Mesenchymal stem cell (in vitro differentiated cells and primary cell): Measurements from ENCODE around the gene CFHR1.

Source experiments
- DNase-seq: peaks from one replicate; pipeline ENCODE4 v3.0.0-alpha.2; 2013
- H2AFZ ChIP-seq: one replicate; pipeline ENCODE4 v1.6.1; 2013; ENCODE audit warnings: low read depth, mild to moderate bottlenecking, control low read depth, inconsistent platforms, low read length, moderate library complexity
- H2AK5ac ChIP-seq: 2 replicates; pipeline ENCODE4 v1.6.1; 2013; ENCODE audit warnings: low read length, moderate library complexity, mild to moderate bottlenecking, inconsistent platforms; ENCODE audit not compliant: severe bottlenecking
- H2BK120ac ChIP-seq: one replicate; pipeline ENCODE4 v1.6.1; 2013; ENCODE audit warnings: low read depth, mild to moderate bottlenecking, inconsistent platforms, low read length, moderate library complexity
- H2BK12ac ChIP-seq, 2 experiments: one replicate each; pipeline ENCODE4 v1.6.1; 2013; ENCODE audit warnings: inconsistent platforms in 2 of 2, low read length in 2 of 2, mild to moderate bottlenecking in 2 of 2, moderate library complexity in 2 of 2, control low read depth in 1 of 2
- H2BK15ac ChIP-seq: one replicate; pipeline ENCODE4 v1.6.1; 2013; ENCODE audit warnings: mild to moderate bottlenecking, low read depth, inconsistent platforms; ENCODE audit not compliant: poor library complexity, severe bottlenecking
- H2BK5ac ChIP-seq: 2 replicates; pipeline ENCODE4 v1.6.1; 2013; ENCODE audit warnings: low read depth, mild to moderate bottlenecking, low read length, control low read depth, inconsistent platforms; ENCODE audit not compliant: poor library complexity, severe bottlenecking
- H3K14ac ChIP-seq, 2 experiments: one replicate each; pipeline ENCODE4 v1.6.1; 2013; ENCODE audit warnings: inconsistent platforms in 2 of 2, low read length in 2 of 2, control low read depth in 1 of 2, mild to moderate bottlenecking in 1 of 2, moderate library complexity in 1 of 2
- H3K18ac ChIP-seq, 2 experiments: one replicate each; pipeline ENCODE4 v1.6.1; 2013; ENCODE audit warnings: inconsistent platforms in 2 of 2, low read length in 2 of 2, control low read depth in 1 of 2, low read depth in 1 of 2, mild to moderate bottlenecking in 1 of 2
- H3K23ac ChIP-seq, 2 experiments: one replicate each; pipeline ENCODE4 v1.6.1; 2013; ENCODE audit warnings: inconsistent platforms in 2 of 2, low read length in 2 of 2, mild to moderate bottlenecking in 2 of 2, moderate library complexity in 2 of 2, control low read depth in 1 of 2
- H3K27ac ChIP-seq: 2 replicates; pipeline ENCODE4 v1.5.1; 2013; ENCODE audit warnings: mild to moderate bottlenecking, moderate library complexity, low read length, control low read depth, inconsistent platforms; ENCODE audit not compliant: poor library complexity, severe bottlenecking
- H3K27me3 ChIP-seq, 2 experiments: 2 replicates each; pipeline versions ENCODE4 v1.6.1 to v1.7.0; 2013; ENCODE audit warnings: low read length in 2 of 2, mild to moderate bottlenecking in 2 of 2, moderate library complexity in 2 of 2, control low read depth in 1 of 2, inconsistent platforms in 1 of 2; ENCODE audit not compliant: control insufficient read depth in 1 of 2, insufficient read depth in 1 of 2
- H3K36me3 ChIP-seq, 2 experiments: 2 replicates each; pipeline versions ENCODE4 v1.6.1 to v1.7.0; 2013; ENCODE audit warnings: low read length in 2 of 2, control low read depth in 1 of 2, inconsistent platforms in 1 of 2, low read depth in 1 of 2, mild to moderate bottlenecking in 1 of 2; ENCODE audit not compliant: insufficient read depth in 2 of 2, control insufficient read depth in 1 of 2
- H3K4ac ChIP-seq, 2 experiments: one replicate each; pipeline ENCODE4 v1.6.1; 2013; ENCODE audit warnings: inconsistent platforms in 2 of 2, low read length in 2 of 2, mild to moderate bottlenecking in 2 of 2, moderate library complexity in 2 of 2, control low read depth in 1 of 2, low read depth in 1 of 2
- H3K4me1 ChIP-seq: 2 replicates; pipeline ENCODE4 v1.6.1; 2013; ENCODE audit warnings: low read depth, low read length, control low read depth; ENCODE audit not compliant: control insufficient read depth, insufficient read depth
- H3K4me2 ChIP-seq: 2 replicates; pipeline ENCODE4 v1.6.1; 2013; ENCODE audit warnings: low read length, mild to moderate bottlenecking, inconsistent platforms; ENCODE audit not compliant: poor library complexity, severe bottlenecking
- H3K4me3 ChIP-seq, 2 experiments: 2 replicates each; pipeline versions ENCODE4 v1.5.1 to v1.7.0; 2013; ENCODE audit warnings: low read length in 2 of 2, mild to moderate bottlenecking in 2 of 2, control low read depth in 1 of 2, low read depth in 1 of 2; ENCODE audit not compliant: insufficient read depth in 1 of 2
- H3K79me1 ChIP-seq: replicated peaks from 2 replicates; pipeline ENCODE4 v1.6.1; 2013; ENCODE audit warnings: mild to moderate bottlenecking, control low read depth, low read length, inconsistent platforms; ENCODE audit not compliant: poor library complexity, severe bottlenecking
- H3K9ac ChIP-seq: 2 replicates; pipeline ENCODE4 v1.7.0; 2013; ENCODE audit warnings: mild to moderate bottlenecking, low read length, moderate library complexity
- H3K9me3 ChIP-seq: 2 replicates; pipeline ENCODE4 v1.7.0; 2013; ENCODE audit warnings: mild to moderate bottlenecking, low read length; ENCODE audit not compliant: control insufficient read depth
- H4K8ac ChIP-seq: one replicate; pipeline ENCODE4 v1.6.1; 2013; ENCODE audit warnings: inconsistent platforms, mild to moderate bottlenecking, low read length, moderate library complexity
- H4K91ac ChIP-seq: one replicate; pipeline ENCODE4 v1.6.1; 2013; ENCODE audit warnings: mild to moderate bottlenecking, low read length, inconsistent platforms
- WGBS: methylation state at CpG from one replicate; pipeline ENCODE4 v1.1.7; 2013; ENCODE audit warnings: mixed read lengths; 5-methylcytosine and 5-hydroxymethylcytosine counted together

The CFHR1 gene

GRCh38 chr1:196857188-196857587, 37.7 kb downstream of the CFHR1 start:
- Histone ChIP-seq H3K9ac (no peak overlapping the region), H3K18ac (no peak overlapping the region), H2BK15ac (no peak overlapping the region), H2BK120ac (no peak overlapping the region), H3K4me1 (no peaks in the 10 kb centered on the region), H3K9me3 (no peaks in the 10 kb centered on the region), H4K91ac (no peak overlapping the region), H3K4ac (no peak overlapping the region), H3K23ac (no peak overlapping the region), H3K4me2 (no peak overlapping the region), H2AFZ (no peak overlapping the region), H3K27ac (no peak overlapping the region), H2BK5ac (no peak overlapping the region), H3K79me1 (no peaks in the 10 kb centered on the region), H2AK5ac (no peak overlapping the region), H3K4me3 (no peak overlapping the region), H3K14ac (no peak overlapping the region), H3K36me3 (no peaks in the 10 kb centered on the region), H4K8ac (no peak overlapping the region), H3K27me3 (no peaks in the 10 kb centered on the region), H2BK12ac (no peak overlapping the region)
- no peak for DNase-seq
- no CpG with 5 or more reads among the region's 2 CpGs for WGBS

GRCh38 chr1:196858811-196859210, 39.3 kb downstream of the CFHR1 start:
- Histone ChIP-seq H2BK120ac (no peak overlapping the region), H3K9me3 (no peaks in the 10 kb centered on the region), H3K79me1 (no peaks in the 10 kb centered on the region), H3K27ac (no peak overlapping the region), H2BK12ac (no peak overlapping the region), H3K4ac (no peak overlapping the region), H3K4me3 (no peak overlapping the region), H2BK5ac (no peak overlapping the region), H3K4me1 (no peaks in the 10 kb centered on the region), H3K23ac (no peak overlapping the region), H3K36me3 (no peaks in the 10 kb centered on the region), H2AFZ (no peak overlapping the region), H3K18ac (no peak overlapping the region), H4K8ac (no peak overlapping the region), H3K27me3 (no peaks in the 10 kb centered on the region), H3K4me2 (no peak overlapping the region), H2BK15ac (no peak overlapping the region), H3K9ac (no peak overlapping the region), H3K14ac (no peak overlapping the region), H2AK5ac (no peak overlapping the region), H4K91ac (no peak overlapping the region)
- no peak for DNase-seq
- WGBS = 55% methylated on average over 3 of the region's 3 CpGs

GRCh38 chr1:196860323-196860884, 40.9 kb downstream of the CFHR1 start:
- no peak for DNase-seq
- no peak overlapping the region for H3K27ac ChIP-seq
- H3K18ac ChIP-seq = no peak overlapping the region
- H3K4ac ChIP-seq = no peak overlapping the region
- no peak overlapping the region for H2AK5ac ChIP-seq
- no peaks in the 10 kb centered on the region for H3K4me1 ChIP-seq
- no peak overlapping the region for H2BK120ac ChIP-seq
- no peak overlapping the region for H3K9ac ChIP-seq
- H3K9me3 ChIP-seq = no peaks in the 10 kb centered on the region
- no peak overlapping the region for H4K91ac ChIP-seq
- no peaks in the 10 kb centered on the region for H3K79me1 ChIP-seq
- no peak overlapping the region for H2AFZ ChIP-seq
- H3K14ac ChIP-seq = no peak overlapping the region
- no peak overlapping the region for H4K8ac ChIP-seq
- 53% methylated on average over 1 of the region's 1 CpG for WGBS
- no peak overlapping the region for H3K4me3 ChIP-seq
- no peak overlapping the region for H3K23ac ChIP-seq
- H3K27me3 ChIP-seq = no peaks in the 10 kb centered on the region
- H2BK12ac ChIP-seq = no peak overlapping the region
- no peak overlapping the region for H2BK15ac ChIP-seq
- H3K4me2 ChIP-seq = no peak overlapping the region
- no peaks in the 10 kb centered on the region for H3K36me3 ChIP-seq
- H2BK5ac ChIP-seq = no peak overlapping the region

- Histone ChIP-seq H4K91ac (no peak overlapping the region), H2AFZ (no peak overlapping the region), H3K23ac (no peak overlapping the region), H2BK120ac (no peak overlapping the region), H2BK5ac (no peak overlapping the region), H3K4me1 (no peaks in the 10 kb centered on the region), H3K79me1 (no peaks in the 10 kb centered on the region), H3K27me3 (no peaks in the 10 kb centered on the region), H3K4me2 (no peak overlapping the region), H3K9me3 (no peaks in the 10 kb centered on the region), H2BK12ac (no peak overlapping the region), H4K8ac (no peak overlapping the region), H3K36me3 (no peaks in the 10 kb centered on the region), H3K4ac (no peak overlapping the region), H2BK15ac (no peak overlapping the region), H3K14ac (no peak overlapping the region), H3K4me3 (no peak overlapping the region), H3K9ac (no peak overlapping the region), H3K27ac (no peak overlapping the region), H2AK5ac (no peak overlapping the region), H3K18ac (no peak overlapping the region)
- 20% methylated on average over 1 of the region's 2 CpGs for WGBS
- no peak for DNase-seq
These were observed 41.9 kb downstream of the CFHR1 start for GRCh38 chr1:196861429-196861828.
